GM12801 (cell line): ENCODE results near the gene TBX19.

Experiments used
- TF ChIP-seq, protein P1 (sequence below): IDR thresholded peaks from one replicate; pipeline ENCODE4 v1.5.1; 2011; ENCODE audit warnings: control low read depth; ENCODE audit not compliant: insufficient read length; ENCODE audit errors: extremely low read depth

The TBX19 gene

DNA sequence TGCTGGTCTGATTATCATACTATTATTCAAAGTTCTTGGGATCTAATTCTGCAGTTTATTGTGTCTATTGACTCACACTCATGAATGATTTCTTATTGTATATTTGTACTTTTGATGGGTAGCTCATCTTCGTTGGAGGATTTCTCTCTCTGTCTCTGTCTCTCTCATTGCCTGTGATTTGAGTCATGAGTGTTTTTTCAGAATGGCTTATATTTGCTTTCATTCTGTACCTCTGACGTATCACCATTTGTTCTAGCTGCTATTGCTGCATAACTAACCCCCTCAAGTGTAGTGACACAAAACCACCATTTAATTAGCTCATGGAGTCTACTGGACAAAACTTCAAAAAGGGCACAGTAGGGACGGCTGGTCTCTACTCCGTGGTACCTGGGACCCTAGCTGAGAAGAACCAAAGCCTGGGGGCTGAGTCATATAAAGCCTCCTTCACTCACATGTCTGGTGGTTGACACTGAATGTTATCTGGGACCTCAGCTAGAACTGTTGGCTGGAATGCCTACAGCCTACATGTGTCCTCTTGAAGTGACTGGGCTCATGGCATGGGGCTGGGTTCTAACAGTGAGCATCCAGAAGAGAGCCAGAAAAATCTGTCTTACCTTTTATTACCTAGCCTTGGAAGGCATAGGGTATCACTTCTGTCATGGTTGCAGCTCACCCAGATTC, 44.2 kb downstream of the TBX19 start:
- TF ChIP-seq, protein P1, sequence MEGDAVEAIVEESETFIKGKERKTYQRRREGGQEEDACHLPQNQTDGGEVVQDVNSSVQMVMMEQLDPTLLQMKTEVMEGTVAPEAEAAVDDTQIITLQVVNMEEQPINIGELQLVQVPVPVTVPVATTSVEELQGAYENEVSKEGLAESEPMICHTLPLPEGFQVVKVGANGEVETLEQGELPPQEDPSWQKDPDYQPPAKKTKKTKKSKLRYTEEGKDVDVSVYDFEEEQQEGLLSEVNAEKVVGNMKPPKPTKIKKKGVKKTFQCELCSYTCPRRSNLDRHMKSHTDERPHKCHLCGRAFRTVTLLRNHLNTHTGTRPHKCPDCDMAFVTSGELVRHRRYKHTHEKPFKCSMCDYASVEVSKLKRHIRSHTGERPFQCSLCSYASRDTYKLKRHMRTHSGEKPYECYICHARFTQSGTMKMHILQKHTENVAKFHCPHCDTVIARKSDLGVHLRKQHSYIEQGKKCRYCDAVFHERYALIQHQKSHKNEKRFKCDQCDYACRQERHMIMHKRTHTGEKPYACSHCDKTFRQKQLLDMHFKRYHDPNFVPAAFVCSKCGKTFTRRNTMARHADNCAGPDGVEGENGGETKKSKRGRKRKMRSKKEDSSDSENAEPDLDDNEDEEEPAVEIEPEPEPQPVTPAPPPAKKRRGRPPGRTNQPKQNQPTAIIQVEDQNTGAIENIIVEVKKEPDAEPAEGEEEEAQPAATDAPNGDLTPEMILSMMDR, result no peak

DNA sequence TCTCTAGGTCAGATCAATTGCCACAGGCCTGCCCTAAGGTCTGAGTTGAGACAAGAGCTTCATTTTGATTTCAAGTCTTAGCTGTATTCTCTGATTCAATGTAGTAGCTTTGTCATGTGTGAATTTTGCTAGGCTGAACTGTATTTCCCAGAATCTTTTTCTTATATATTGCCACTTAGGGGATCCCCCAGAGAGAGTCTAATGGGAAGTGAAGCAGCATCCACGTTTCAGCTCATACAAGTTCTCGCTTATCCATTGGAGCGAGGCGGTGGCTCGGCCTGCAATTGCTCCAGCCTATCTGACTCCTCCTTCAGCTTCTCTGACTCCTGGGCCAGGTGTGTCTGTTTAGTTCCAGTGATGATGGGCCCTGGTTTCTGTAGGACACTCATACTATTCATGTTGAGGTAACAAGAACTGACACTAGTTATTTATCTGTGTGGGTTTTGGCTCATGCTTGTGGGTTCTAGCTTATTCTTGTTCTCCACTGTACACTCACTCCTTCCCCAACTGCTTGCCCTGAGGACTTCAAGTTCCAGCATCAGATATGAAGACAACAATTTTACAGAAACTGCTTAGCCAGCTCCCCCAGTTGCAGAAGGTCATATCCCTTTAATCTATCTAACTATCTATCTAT, 48.2 kb downstream of the TBX19 start:
- TF ChIP-seq, protein P1, result no peak

DNA sequence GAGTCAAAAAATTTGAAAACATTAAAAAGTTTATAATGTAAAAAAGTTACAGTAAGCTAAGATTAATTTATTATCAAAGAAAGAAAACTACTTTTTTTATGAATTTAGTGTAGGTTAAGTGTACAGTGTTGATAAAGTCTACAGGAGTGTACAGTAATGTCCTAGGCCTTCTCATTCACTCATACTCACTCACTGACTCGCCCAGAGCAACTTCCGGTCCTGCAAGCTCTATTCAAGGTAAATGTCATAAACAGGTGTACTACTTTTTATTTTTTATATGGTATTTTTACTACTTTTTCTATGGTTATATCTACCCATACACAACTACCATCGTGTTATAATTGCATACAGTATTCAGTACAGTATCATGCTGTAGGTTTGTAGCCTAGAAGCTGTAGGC, 49.6 kb downstream of the TBX19 start:
- TF ChIP-seq, protein P1, result no peak

DNA sequence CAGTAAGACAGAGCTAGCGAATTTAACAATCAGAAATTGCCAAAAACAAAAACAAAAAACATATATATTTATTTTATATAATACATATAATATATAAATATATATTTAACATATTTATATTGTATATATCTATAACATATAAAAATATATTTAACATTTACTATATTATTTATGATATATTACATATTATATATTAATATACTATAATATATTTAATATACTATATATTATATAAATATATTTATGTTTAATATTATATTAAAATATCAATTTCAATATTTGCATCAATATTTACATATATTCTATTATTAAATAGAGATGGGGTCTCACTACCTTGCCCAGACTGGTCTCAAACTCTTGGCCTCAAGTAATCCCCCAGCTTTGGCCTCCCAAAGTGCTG, 50.9 kb downstream of the TBX19 start:
- TF ChIP-seq, protein P1, result no peak

DNA sequence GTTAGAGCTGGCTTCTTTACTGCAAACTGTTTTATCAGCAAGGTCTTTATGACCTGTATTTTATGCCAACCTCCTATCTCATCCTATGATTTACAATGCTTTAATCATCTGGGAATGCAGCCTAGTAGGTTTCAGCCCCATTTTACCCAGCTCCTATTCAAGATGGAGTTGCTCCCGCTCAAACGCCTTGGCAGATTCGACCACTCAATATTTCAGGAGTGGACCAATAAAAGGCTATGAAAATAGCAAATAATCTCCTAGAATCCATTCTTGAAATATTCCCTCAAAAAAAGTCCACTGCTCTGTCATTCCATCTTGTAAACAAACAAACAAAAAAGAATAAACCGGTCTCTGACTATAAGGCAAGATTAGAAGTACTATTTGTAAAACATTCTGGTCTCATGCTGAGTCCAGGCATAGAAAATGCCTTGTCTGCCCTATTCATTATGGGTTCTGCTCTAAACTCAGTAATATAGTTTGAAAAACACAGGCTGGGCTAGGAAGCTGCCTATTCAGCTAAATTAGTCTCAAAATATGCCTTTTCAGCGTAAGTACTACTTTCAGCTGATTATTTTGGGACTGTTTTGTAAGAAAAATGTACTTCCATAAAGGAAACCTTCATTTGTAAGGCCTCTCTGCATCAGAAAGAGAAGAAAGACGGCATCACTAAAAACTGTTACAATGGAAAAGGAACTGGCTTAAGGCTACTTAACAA, 53.0 kb downstream of the TBX19 start:
- TF ChIP-seq, protein P1, result no peak

DNA sequence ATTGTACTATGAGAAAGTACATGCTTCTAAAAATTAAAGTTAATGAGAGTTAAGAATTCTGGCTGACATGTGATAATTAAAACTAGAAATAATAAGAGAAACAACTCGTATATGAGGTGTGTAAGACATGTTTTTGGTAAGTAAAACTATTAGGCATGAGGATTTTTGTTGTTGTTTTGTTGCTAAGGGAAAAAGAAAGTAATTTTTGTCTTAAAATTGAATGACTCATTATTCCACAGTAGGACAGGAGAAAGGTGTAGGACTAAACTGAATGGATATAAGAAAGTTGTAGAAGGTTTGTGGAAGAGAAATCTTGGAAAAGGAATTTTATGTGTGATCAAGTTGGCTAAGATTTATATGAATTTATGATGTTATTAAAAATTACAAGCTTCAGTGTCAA, 54.8 kb downstream of the TBX19 start:
- TF ChIP-seq, protein P1, result no peak
